ENCODE data around the gene TSKS. TPM values are rescaled to one million over a fixed set of nuclear protein-coding genes. Genes with fewer than 3 reads are reported as not detected.

TSKS gene
- total and polyA plus RNA-seq, 2 donors, result 0.26 to 1.2 TPM

GRCh38 chr19:49710372-49710951, 52.6 kb downstream of the TSKS start:
- Histone ChIP-seq H3K36me3 (ENCODE audit: insufficient read depth) (no peaks in the 10 kb centered on the region), H3K4me3 (ENCODE audit: low read depth, low read length) (no peak overlapping the region), H3K4me1 (ENCODE audit: insufficient read depth) (no peaks in the 10 kb centered on the region), H3K27ac (ENCODE audit: low read depth) (no peak overlapping the region)
- no peak for DNase-seq (ENCODE audit: extremely low spot score)
- 89% methylated on average over 20 of the region's 20 CpGs for WGBS

GRCh38 chr19:49705919-49706318, 57.2 kb downstream of the TSKS start:
- WGBS, result 91% methylated on average over 16 of the region's 16 CpGs

GRCh38 chr19:49704888-49705642, 58.0 kb downstream of the TSKS start:
- H3K4me1 ChIP-seq (ENCODE audit: insufficient read depth), result no peaks in the 10 kb centered on the region
- 92% methylated on average over 22 of the region's 22 CpGs for WGBS

More at GRCh38 chr19:49705919-49706318, 57.2 kb downstream of the TSKS start:
- DNase-seq (ENCODE audit: extremely low spot score), result no peak
- H3K27ac ChIP-seq (ENCODE audit: low read depth), result no peak overlapping the region
- no peak overlapping the region for H3K4me3 ChIP-seq (ENCODE audit: low read depth, low read length)
- no peaks in the 10 kb centered on the region for H3K4me1 ChIP-seq (ENCODE audit: insufficient read depth)
- H3K36me3 ChIP-seq (ENCODE audit: insufficient read depth), result no peaks in the 10 kb centered on the region

GRCh38 chr19:49701271-49701786, 61.8 kb downstream of the TSKS start:
- Histone ChIP-seq H3K4me1 (ENCODE audit: insufficient read depth) (no peaks in the 10 kb centered on the region), H3K4me3 (ENCODE audit: low read depth, low read length) (no peak overlapping the region), H3K36me3 (ENCODE audit: insufficient read depth) (no peaks in the 10 kb centered on the region), H3K27ac (ENCODE audit: low read depth) (no peak overlapping the region)
- no peak for DNase-seq (ENCODE audit: extremely low spot score)
- 57% methylated on average over 40 of the region's 40 CpGs for WGBS

More at GRCh38 chr19:49704888-49705642, 58.0 kb downstream of the TSKS start:
- Histone ChIP-seq H3K4me3 (ENCODE audit: low read depth, low read length) (no peak overlapping the region), H3K27ac (ENCODE audit: low read depth) (no peak overlapping the region), H3K36me3 (ENCODE audit: insufficient read depth) (no peaks in the 10 kb centered on the region)
- no peak for DNase-seq (ENCODE audit: extremely low spot score)

GRCh38 chr19:49700563-49700962, 62.5 kb downstream of the TSKS start:
- H3K36me3 ChIP-seq (ENCODE audit: insufficient read depth), result no peaks in the 10 kb centered on the region
- no peak overlapping the region for H3K27ac ChIP-seq (ENCODE audit: low read depth)
- 68% methylated on average over 11 of the region's 11 CpGs for WGBS
- no peak for DNase-seq (ENCODE audit: extremely low spot score)
- H3K4me3 ChIP-seq (ENCODE audit: low read depth, low read length), result no peak overlapping the region
- H3K4me1 ChIP-seq (ENCODE audit: insufficient read depth), result no peaks in the 10 kb centered on the region

- Histone ChIP-seq H3K27ac (ENCODE audit: low read depth) (no peak overlapping the region), H3K4me3 (ENCODE audit: low read depth, low read length) (no peak overlapping the region), H3K4me1 (ENCODE audit: insufficient read depth) (no peaks in the 10 kb centered on the region), H3K36me3 (ENCODE audit: insufficient read depth) (no peaks in the 10 kb centered on the region)
- no peak for DNase-seq (ENCODE audit: extremely low spot score)
- 91% methylated on average over 5 of the region's 5 CpGs for whole genome bisulfite sequencing
These were observed 63.7 kb downstream of the TSKS start for GRCh38 chr19:49699364-49699763.

- Histone ChIP-seq H3K36me3 (ENCODE audit: insufficient read depth) (no peaks in the 10 kb centered on the region), H3K27ac (ENCODE audit: low read depth) (no peak overlapping the region), H3K4me1 (ENCODE audit: insufficient read depth) (no peaks in the 10 kb centered on the region), H3K4me3 (ENCODE audit: low read depth, low read length) (no peak overlapping the region)
- 94% methylated on average over 7 of the region's 7 CpGs for whole genome bisulfite sequencing
- DNase-seq (ENCODE audit: extremely low spot score), result no peak
These were observed 66.2 kb downstream of the TSKS start for GRCh38 chr19:49696865-49697264.

GRCh38 chr19:49696115-49696514, 67.0 kb downstream of the TSKS start:
- H3K4me1 ChIP-seq (ENCODE audit: insufficient read depth), result no peaks in the 10 kb centered on the region
- no peaks in the 10 kb centered on the region for H3K36me3 ChIP-seq (ENCODE audit: insufficient read depth)
- DNase-seq (ENCODE audit: extremely low spot score), result no peak
- H3K27ac ChIP-seq (ENCODE audit: low read depth), result no peak overlapping the region
- 77% methylated on average over 6 of the region's 6 CpGs for WGBS
- no peak overlapping the region for H3K4me3 ChIP-seq (ENCODE audit: low read depth, low read length)

GRCh38 chr19:49692147-49692506, 71.0 kb downstream of the TSKS start:
- Histone ChIP-seq H3K36me3 (ENCODE audit: insufficient read depth) (no peaks in the 10 kb centered on the region), H3K27ac (ENCODE audit: low read depth) (no peak overlapping the region), H3K4me1 (ENCODE audit: insufficient read depth) (no peaks in the 10 kb centered on the region), H3K4me3 (ENCODE audit: low read depth, low read length) (no peak overlapping the region)
- no peak for DNase-seq (ENCODE audit: extremely low spot score)
- WGBS, result 72% methylated on average over 16 of the region's 16 CpGs

GRCh38 chr19:49691243-49692146, 71.6 kb downstream of the TSKS start:
- no peaks in the 10 kb centered on the region for H3K36me3 ChIP-seq (ENCODE audit: insufficient read depth)
- H3K27ac ChIP-seq (ENCODE audit: low read depth), result no peak overlapping the region
- peak overlapping the region; percentile 14 for H3K4me3 ChIP-seq (ENCODE audit: low read depth, low read length)
- DNase-seq (ENCODE audit: extremely low spot score), result peak; percentile 66
- H3K4me1 ChIP-seq (ENCODE audit: insufficient read depth), result no peaks in the 10 kb centered on the region
- WGBS, result 7% methylated on average over 39 of the region's 39 CpGs

- Histone ChIP-seq H3K36me3 (ENCODE audit: insufficient read depth) (no peaks in the 10 kb centered on the region), H3K4me1 (ENCODE audit: insufficient read depth) (no peaks in the 10 kb centered on the region), H3K4me3 (ENCODE audit: low read depth, low read length) (peak within 1 kb of the TSS; percentile 30), H3K27ac (ENCODE audit: low read depth) (peak within 1 kb of the TSS; percentile 26)
- DNase-seq (ENCODE audit: extremely low spot score), result peak; percentile 73
- 1% methylated on average over 38 of the region's 38 CpGs for WGBS
These were observed 72.4 kb downstream of the TSKS start, which contains the start of gene CPT1C for GRCh38 chr19:49690656-49691242. Gene CPT1C (plus strand): TSS chr19:49691116. CDS start chr19:49692253, 1,137 bp downstream.

GRCh38 chr19:49690079-49690655, 72.9 kb downstream of the TSKS start:
- DNase-seq (ENCODE audit: extremely low spot score), result no peak
- Histone ChIP-seq H3K4me3 (ENCODE audit: low read depth, low read length) (peak overlapping the region; percentile 30), H3K4me1 (ENCODE audit: insufficient read depth) (no peaks in the 10 kb centered on the region), H3K27ac (ENCODE audit: low read depth) (peak overlapping the region; percentile 26), H3K36me3 (ENCODE audit: insufficient read depth) (no peaks in the 10 kb centered on the region)
- WGBS, result 6% methylated on average over 39 of the region's 39 CpGs

All from urinary bladder (tissue), 4 donors.